SW 1271 (cell line): ENCODE results near the gene FMN1.
"Not testable (repeated sequence)": the region's sequence is repeated elsewhere in the genome, so short reads cannot be mapped to it uniquely, and the experiment has no call there.

Source experiments
- DNase-seq, 2 experiments: peaks; one replicate each; lab custom pipeline; 2025; lab: John Stamatoyannopoulos, UW

Gene FMN1

DNA sequence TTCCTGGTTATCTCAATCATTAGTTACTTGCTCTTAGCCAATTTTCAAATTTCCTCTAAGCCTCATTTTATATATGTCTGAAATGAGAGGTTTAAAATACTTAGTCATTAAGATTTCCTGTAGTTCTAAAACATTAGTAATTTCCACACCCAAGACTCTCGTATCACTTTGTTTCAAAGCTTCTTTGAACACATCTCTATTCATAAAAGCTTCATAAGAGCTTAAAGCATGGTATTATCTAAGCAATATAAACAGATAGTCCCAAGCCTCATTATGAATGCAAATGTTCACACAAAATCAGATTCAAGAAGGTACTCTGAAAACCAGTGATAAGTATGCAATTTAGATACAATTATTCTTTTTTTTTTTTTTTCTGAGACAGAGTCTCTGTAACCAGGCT is 217.0 kb downstream of the FMN1 start:
- DNase-seq = no peak

DNA sequence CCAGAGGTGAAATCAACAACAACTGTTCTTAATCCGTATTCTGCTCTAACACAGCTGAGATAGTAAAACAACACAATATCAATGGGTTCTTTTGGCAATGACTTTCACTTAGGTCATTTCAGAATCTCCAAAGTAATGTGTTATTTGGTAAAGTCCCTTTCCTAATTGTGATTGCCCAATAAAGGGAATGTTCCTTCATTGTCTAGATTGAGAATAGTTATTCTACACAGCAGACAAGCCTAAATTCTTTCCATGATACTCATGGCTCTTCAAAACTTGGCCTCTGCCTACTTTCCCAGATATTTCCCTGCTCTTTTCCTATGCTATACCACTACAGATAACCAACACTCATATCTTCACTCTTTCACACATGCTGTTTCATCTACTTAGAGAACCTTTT is 219.8 kb downstream of the FMN1 start:
- DNase-seq = no peak

DNA sequence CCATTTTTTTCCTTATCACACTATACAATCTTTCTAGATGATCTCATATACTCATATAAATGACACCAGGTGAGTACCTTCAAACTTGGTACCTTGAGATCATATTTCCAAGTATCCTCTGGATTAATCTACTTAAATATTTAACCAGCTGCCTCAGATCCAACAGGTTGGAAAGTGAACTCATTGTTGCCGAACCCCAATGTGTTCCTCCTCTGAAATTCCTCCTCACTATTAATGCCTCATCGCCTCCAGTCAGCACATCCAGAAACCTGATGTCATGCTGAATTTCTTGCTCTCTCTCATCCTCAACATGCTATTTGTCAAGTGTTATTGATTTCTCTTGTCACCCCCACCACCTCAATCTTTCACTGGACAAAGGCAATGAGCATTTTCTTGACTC is 221.8 kb downstream of the FMN1 start:
- DNase-seq = no peak

DNA sequence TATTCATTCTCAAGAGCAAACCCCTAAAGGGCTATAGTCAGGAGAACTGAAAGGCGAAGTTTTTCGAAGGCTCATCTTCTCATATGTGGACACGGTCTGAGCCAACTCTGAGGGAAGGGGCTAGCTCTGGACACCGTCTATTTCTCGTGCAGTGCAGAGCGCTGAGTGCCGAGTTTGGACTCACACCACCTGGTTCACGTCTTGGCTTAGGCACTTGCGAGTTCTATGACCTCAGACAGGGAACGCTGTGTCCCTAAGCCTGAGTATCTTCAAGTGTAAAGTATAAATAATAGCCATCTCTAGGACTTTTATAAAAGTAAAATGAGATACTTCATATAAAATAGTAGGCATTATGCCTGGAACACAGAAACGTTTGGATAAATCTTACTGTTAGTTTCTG is 223.7 kb downstream of the FMN1 start:
- no peak for DNase-seq

DNA sequence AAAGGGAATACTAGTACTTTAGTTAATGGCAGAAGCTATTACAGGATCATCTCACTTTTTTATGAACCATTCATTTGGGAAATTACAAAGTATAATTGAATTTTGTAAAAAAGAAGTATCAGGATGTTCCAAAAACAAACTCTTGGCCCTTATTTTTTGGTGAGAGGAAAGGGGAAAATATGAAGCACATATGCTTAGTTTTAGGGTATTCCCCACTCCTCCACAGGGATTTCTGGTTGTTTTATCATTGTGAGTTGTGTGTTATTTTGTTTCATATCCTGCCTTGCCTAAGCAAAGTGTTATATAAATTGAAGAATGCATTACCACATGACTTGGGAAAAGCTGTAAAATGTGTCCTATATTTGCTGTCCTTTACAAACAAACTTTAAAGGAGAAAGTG is 227.0 kb downstream of the FMN1 start:
- no peak for DNase-seq

DNA sequence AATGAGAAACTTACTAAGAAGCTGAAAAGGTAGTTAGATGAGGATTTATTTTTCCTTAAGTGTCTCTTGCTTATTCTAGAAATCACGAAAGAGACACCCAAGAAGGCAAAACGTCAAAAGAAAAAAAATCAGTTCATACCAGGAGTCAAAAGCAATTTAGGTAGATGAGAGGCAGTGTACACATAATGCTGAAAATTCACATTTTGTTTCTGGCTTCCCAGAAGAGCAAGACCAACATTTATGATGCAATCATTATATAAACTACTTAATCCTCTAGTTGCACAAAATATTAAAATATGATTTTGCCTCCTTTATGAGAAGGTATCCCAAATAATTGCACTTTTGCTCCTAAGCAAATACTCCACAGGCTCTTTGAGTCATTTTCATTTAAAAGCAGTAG is 228.0 kb downstream of the FMN1 start:
- no peak for DNase-seq

DNA sequence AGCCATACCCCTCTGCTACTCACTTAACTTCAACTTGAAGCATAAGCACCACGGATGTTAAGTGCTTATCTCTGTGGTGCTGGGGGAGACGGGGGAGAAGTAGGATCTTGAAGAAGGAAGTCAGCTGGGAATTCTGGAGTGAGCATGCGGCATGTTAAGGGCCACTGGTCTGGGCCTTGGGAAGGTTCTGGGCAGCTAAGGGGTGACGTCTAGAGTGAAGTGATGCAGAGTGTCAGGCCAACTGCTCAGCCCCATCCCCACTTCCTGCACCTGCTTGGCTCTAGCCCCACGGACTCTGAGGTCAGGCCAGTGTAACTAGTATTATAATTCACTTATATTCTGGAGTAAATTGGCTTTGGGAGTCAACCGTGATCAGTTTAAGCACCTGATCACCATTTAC is 228.6 kb downstream of the FMN1 start:
- no peak for DNase-seq

DNA sequence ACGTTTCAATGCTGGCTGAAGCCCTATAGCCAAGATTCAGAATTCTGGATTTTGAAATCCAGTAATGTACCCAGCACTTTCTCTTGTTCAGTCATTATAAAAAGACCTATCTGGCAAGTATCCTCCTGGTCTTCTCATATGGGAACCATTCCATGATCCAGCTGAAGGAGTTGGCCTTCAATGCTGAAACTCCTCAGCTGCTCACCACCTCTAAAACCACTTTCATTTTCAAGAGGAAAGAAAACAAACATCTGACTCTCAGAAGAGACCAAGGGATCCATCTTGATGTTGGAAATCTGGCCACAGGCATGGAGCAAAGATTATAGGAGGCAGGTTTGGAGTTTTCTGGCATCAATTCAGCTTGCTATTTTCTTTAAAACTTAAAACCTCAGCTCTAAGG is 235.4 kb downstream of the FMN1 start:
- DNase-seq = no peak

DNA sequence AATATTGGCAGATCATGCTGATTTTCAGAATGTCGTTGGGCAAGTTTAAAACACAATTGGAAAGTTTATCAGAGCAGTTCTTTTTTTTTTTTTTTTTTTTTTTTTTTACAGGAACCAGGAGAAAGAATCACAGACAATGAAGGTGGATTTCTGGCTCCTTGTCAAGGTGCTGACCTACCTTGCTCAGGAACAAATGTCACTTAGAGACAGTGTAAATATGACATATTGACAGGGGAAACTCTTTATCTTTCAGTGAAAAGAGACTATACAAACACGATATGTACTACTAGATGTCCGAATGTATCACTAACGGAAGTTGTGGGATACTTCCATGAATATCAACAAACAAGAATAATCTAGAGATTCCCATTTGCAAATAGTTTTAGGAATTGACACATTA is 237.3 kb downstream of the FMN1 start:
- no peak for DNase-seq

DNA sequence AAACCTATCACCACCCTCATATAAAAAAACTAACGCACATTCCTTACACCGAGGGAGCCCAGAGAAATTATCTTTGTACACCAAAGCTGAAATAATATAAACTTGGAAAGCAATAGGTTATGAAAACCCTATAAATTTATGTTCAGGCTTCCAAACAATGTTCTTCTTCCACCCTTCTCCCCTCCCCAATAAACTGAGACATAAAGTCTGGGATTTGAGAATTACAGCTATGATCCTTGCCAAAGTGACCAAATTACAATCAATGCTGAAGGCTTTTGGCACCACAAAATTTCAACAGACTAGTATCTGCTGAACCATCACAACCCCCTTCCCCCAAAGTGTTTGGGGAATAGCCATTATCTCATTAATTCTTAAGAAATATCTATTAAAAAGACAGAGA is 237.8 kb downstream of the FMN1 start:
- no peak for DNase-seq

DNA sequence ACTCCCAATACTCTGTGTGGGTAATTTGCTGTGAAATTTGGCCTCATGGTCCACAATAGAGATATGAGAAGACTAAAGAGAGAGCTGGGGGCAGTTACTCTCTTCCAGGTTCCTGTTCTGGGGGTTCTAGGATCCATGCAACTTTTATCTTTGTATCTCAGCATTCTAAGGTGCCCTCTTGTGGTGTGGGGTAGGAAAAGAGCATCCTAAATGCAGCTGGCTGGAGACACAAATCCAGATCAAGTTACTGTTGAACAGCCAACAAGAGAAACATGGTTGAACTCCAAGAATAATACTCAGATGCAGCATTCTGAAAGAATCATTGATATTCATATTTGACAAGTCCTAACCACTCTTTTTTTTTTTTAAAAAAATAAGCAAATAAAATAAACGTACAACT is 238.5 kb downstream of the FMN1 start:
- peak in 1 of 2 experiments; percentile 23 for DNase-seq

DNA sequence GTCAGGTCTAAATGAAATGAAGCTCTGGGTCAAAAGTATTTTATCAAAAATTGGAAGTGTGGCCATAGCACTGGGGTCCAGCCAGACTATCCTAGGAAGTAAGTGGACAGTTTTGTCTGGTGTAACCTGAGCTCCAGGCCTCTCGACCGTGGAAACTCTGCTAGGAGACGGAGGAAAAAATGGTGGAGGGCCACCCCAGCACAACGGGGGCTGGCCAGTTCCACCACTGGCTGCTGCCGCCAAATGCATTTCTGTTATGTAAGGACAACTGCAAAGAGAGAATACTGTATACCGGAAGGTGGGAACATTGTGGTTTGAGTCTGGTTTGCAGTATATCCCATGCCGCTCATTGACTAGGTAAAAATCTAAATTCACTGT is 241.0 kb downstream of the FMN1 start:
- DNase-seq = no peak

DNA sequence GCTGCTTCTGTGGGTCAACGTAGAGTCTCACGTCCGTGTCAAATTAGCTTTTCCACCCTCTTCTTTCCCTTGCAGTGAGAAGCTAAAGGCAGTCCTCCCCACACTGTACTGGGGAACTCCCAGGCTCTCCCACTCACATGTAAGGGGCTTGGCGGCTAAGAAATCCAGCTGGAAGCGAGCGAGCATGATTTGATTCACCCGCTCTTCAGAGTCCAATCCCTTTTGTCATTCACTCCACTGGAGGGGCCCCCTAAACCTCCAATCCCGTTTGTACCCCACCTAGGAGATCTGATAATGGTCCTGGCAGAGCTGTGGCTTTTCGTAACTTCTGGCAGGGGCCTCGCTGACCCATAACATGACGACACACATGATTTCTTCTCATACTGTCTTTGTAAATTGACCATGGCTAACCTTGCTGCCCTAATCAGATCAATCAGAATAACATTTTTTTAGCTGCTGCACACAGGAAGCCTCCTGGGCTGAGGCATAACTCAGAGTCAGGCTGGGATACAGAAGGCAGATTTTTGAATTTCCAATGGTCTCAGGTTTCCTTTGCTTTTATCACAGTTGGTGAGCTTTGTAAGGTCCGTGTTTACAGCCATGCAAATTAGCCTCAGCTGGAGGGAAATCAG is 241.5 kb downstream of the FMN1 start:
- DNase-seq = no peak

DNA sequence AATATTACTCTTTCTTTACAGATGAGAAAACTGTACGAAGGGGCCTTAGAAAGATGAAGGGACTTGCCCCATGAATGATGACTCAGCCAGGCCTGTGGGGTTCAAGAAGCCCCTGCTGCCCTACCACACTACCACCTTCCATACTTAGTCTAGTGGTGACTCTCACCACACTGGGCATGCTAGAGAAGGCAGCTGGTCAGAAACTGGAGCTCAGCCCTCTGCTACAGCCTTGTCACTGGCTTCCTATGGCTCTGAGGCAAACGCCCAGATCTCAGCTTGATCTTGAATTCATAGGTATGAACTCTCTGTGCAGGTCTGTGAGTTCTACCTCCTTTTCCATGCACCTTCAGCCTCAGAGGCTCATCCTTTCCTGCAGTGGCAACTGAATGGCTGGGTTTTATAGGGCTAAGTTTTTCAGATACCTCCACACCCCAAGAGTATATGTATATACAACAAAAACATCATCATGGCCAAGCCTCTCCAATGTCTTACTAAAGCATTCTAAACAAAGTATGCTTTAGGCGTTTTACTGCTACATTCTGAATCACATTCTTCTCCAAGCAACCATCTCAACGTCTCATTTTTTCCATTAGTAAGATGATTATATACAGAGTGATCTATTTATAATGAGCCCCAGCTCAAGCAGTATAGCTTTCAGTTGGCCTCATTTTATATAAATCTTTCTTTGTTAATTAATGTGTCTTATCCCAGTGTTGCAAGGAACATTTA is 242.6 kb downstream of the FMN1 start:
- no peak for DNase-seq

DNA sequence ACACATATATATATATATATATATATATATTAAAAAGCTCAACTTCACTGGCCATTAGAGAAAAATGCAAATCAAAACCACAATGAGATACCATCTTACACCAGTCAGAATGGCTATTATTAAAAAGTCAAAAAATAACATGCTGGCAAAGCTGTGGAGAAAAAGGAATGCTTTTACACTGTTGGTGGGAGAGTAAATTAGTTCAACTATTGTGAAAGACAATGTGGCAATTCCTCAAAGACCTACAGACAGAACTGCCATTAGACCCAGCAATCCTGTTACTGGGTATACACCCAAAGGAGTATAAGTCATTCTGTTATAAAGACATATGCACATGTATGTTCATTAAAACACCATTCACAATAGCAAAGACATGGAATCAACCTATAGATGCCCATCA is 244.5 kb downstream of the FMN1 start:
- DNase-seq = not testable (repeated sequence)

DNA sequence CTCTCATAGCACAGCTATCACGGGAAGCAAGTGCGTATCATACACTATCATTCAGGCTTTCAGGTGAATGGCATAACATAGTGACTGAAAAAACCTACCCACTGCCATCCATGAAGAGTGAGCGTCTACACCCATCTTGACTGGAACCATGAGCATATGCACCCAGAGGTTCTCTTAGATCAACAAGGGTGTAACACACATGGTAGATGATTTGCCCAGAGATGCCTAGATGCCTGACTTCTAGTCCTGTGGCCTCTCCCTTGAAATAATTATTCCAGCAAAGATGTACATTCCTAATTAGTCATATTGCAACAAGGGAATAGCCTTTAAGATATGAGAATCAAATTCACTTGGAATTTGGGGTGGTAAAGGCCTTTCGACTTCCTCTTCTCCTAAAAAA is 248.3 kb downstream of the FMN1 start:
- DNase-seq = no peak

DNA sequence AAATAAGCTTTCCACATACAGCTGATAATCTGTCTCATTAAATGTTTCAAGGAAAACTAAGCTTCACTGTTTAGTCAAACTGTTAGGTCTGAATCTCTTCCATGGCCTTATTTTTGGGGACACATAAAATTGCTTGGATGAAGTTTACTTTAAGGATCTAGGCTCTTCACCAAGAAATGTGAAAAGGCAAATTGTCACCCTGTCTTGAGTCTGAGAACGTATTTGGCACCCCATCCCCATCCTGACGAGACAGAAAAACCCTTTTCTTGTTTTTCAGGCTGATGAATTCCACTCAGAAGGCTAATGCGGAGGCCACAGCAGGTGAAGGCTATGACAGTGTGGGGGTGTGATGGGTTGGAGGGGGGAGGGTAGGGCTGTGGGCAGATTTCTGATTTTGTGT is 250.1 kb downstream of the FMN1 start:
- no peak for DNase-seq

DNA sequence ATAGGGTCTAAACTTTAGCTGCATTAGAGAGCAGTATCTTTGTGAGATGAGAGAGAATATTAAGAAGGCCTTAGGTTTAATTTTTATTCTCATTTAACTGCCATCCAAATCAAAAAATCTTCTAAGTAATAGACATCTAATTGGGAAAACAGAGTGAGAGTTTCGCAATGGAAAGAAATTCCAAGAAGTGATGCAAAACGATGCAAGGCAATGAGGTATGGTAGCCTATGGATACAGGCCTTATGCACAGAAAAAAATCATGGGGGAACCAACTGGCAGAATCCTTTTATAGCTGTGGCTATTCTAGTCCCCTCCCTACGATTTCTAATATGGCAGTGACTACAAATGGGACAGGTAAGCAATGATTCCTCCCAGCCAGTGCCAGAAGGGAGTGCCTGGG is 250.8 kb downstream of the FMN1 start:
- no peak for DNase-seq

DNA sequence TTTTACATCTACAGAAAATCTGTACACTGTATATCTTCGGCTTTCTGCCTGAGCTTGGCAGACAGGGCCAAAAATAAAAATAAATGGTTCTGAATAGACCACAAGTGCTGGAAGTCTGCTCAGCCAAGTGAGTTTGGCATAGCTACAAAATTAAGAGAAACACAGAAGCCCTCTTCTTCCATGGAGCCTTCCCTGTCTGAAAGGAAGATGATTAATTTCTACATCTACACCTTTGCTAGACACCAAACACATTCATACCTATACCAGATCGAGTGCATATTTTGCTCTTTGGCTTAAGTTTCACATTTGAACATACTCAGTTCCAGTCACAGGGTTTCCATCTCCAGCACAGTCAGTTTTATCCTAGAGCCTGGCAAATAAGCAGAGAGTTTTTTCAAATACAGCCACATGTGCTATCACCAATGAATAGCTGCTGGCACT is 252.1 kb downstream of the FMN1 start:
- DNase-seq = no peak

DNA sequence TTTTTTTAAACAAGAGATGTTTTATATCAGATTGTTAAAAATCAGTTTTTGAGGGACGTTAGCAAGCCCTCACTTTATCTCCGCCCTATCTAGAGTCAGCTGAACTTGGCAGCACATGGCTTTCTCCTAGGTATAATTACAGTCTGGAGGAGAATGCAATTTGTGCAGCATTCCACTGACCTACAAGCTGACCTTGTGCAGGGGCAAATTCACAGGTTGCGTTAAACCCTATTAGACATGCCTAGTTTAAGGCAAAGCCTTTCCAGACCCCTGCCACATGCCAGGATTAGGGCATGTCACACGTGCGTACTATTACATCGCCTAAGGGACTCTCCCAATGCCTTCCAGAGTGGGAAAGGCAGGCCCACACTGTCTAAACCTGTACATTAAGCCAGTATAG is 252.7 kb downstream of the FMN1 start:
- DNase-seq = no peak

DNA sequence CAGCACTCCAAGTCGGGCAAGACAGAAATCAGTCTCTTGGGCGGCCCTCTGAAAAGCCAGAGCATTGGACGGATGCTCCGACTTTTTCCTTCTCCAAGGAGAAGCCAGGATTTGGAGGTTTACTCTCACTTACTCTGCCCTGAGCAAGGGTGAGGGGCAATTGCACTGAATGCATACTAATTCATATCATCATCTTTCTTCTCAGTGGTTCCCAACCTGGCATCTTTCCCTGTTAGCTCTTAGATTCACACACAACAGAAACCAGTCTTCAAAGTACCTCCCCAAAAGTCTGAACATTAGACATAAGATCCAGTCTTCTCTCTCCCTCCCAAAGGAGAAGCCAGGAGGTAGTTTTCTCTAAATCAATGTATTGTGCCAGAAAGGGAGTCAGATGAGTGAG is 257.5 kb downstream of the FMN1 start:
- no peak for DNase-seq

DNA sequence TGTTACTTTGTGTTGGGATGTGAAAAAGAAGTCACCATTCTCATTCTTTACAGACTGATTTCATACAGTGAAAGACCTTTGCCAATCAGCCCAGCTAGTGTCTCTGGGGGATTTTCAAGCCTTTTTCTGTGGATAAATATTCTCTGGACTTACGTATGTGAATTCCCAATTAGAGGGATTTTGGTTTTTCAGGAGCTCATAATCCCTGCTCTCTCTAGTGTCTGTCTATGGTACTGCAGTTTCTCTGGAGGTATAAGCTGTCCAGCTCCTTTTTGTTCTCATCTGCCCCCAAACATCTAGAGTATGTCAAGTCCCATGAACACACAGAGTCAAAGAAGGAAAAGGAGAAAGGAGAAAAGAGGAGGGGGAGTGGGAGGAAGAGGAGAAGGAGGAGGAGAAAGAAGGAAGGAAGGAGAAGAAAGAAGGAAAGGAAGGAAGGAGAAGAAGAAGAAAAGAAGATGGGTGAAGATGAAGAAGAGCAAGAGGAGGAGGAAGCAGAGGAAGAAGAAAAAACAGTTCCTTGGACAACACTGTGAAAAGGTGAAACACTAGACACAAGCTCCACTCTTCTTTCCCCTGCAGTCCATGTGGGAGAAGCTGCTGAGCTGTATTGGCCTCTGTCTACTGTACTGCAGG is 258.1 kb downstream of the FMN1 start:
- DNase-seq = peak in 1 of 2 experiments; percentile 16

DNA sequence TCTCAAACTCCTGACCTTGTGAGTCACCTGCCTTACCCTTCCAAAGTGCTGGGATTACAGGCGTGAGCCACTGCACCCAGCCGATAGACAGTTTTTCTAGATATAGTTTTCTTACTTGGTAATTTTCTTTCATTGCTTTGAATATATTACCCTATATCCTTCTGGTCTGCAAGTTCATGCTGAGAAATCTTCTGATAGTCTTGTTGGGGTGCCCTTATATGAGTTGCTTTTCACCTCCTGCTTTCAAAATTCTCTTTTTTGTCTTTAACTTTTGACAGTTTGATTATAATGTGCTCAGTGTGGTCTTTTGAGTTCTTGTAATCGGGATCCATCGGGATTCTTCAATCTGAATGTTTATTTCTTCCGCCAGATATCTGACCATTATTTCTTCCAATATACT is 259.4 kb downstream of the FMN1 start:
- DNase-seq = no peak

DNA sequence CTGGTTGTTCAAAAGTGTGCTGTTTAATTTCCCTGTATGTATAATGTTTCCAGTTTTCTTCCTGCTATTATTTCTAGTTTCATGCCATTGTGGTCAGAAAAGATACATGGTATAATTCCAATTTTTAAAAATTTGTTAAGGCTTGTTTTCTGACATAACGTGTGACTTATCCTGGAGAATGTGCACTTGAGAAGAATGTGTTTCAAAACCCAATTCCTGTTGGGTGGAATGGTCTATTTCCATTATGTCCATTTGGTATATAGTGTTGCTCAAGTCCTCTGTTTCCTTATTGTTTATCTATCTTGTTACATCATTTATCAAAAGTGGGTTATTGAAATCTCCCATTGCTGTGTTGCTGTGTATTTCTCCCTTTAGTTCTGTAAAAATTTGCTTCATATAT is 261.3 kb downstream of the FMN1 start:
- no peak for DNase-seq
